GM12872 (cell line): ENCODE data around the gene ASB5.
A peak's percentile ranks its signal among the peaks of the same experiment; 100 is the strongest.

Source experiments
- CTCF ChIP-seq: IDR thresholded peaks from 3 replicates; pipeline ENCODE4 v1.5.1; 2011; ENCODE audit warnings: low read depth, mild to moderate bottlenecking, low read length, moderate library complexity; ENCODE audit not compliant: insufficient read depth

The ASB5 gene

GRCh38 chr4:176195184-176195978, 73.6 kb downstream of the ASB5 start, which contains the start of gene SPATA4:
SPATA4 (minus strand) TSS chr4:176195585; CDS start chr4:176195562, 23 bp downstream.
- TF ChIP-seq CTCF, result no peak

- TF ChIP-seq CTCF, result no peak
Measured at GRCh38 chr4:176193938-176194337, 75.1 kb downstream of the ASB5 start.

- TF ChIP-seq CTCF, result no peak
Measured at GRCh38 chr4:176193126-176193525, 75.9 kb downstream of the ASB5 start.

GRCh38 chr4:176191974-176192373, 77.0 kb downstream of the ASB5 start:
- TF ChIP-seq CTCF, result peak; percentile 12; the same call in 1 of the 3 replicates

- no peak for TF ChIP-seq CTCF
Measured at GRCh38 chr4:176189891-176190795, 78.9 kb downstream of the ASB5 start.

GRCh38 chr4:176188654-176189053, 80.4 kb downstream of the ASB5 start:
- TF ChIP-seq CTCF, result no peak

- TF ChIP-seq CTCF, result no peak
Measured at GRCh38 chr4:176187624-176188023, 81.4 kb downstream of the ASB5 start.
